Measurements from ENCODE around the gene ODF4.
"Not testable (repeated sequence)": the region's sequence is repeated elsewhere in the genome, so short reads cannot be mapped to it uniquely, and the experiment has no call there.

The ODF4 gene

GRCh38 chr17:8369944-8370343, 30.3 kb downstream of the ODF4 start:
- DNase-seq: no peak

- DNase-seq: no peak
Observed at GRCh38 chr17:8371786-8372185, 32.1 kb downstream of the ODF4 start.

GRCh38 chr17:8372422-8372821, 32.8 kb downstream of the ODF4 start:
- DNase-seq: no peak

DNA sequence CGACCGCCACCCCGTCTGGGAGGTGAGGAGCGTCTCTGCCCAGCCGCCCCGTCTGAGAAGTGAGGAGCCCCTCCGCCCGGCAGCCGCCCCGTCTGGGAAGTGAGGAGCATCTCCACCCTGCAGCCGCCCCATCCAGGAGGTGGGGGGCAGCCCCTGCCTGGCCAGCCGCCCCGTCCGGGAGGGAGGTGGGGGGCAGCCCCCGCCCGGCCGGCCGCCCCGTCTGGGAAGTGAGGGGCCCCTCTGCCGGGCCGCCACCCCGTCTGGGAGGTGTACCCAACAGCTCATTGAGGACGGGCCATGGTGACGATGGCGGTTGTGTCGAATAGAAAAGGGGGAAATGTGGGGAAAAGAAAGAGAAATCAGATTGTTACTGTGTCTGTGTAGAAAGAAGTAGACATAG, 34.2 kb downstream of the ODF4 start:
- not testable (repeated sequence) for DNase-seq

- no peak for DNase-seq
Observed at GRCh38 chr17:8375738-8376259, 36.2 kb downstream of the ODF4 start.

- peak; percentile 90 for DNase-seq
Observed at GRCh38 chr17:8376271-8377067, 36.8 kb downstream of the ODF4 start, which contains the start of gene KRABD2. TSS of gene KRABD2 (minus strand) at chr17:8376704.

DNA sequence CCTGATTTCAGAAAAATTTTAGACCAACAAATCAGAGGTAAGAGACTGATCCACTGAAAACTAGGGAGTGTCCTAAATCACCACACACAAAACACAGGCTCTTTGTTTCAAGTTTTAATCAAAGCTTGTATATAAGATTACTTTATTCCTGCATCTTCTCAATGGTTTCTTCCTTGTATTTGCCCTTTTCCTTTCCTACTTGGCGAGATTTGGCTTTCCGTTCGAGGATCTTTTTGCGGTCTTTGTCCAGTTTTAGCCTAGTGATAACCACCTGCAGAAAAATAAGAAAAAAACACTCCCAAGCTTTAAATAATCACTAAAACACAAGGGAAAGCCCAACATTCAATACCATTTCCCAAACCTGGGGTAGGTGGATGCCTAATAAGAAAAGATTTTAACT, 37.8 kb downstream of the ODF4 start:
- no peak for DNase-seq

DNA sequence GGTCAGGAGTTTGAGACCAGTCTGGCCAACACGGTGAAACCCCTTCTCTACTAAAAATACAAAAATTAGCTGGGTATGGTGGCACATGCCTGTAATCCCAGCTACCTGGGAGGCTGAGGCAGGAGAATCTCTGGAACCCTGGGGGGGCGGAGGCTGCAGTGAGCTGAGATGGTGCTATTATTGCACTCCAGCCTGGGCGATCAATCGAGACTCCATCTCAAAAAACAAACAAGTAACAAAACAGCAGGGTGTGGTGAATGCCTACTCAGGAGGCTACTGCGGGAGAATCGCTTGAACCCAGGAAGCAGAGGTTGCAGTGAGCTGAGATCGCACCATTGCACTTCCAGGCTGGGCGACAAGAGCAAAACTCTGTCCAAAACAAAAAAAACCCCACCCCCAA, 38.5 kb downstream of the ODF4 start:
- not testable (repeated sequence) for DNase-seq

- no peak for DNase-seq
Observed at GRCh38 chr17:8380049-8380448, 40.4 kb downstream of the ODF4 start.

GRCh38 chr17:8382052-8382879, 42.6 kb downstream of the ODF4 start:
- DNase-seq: no peak

DNA sequence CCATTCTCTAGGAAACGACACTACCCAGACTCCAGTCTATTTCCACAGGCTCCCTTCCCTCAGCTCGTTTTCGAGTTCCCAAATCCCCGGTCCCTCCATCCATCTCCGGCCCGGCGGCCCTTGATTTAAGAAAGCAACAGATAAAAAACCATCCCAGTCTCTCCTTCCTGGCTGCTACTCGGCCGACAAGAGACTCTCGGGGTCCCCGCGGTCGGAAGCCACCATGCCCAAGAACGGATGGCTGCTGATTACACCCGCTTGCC, 43.2 kb downstream of the ODF4 start:
- DNase-seq: no peak

DNA sequence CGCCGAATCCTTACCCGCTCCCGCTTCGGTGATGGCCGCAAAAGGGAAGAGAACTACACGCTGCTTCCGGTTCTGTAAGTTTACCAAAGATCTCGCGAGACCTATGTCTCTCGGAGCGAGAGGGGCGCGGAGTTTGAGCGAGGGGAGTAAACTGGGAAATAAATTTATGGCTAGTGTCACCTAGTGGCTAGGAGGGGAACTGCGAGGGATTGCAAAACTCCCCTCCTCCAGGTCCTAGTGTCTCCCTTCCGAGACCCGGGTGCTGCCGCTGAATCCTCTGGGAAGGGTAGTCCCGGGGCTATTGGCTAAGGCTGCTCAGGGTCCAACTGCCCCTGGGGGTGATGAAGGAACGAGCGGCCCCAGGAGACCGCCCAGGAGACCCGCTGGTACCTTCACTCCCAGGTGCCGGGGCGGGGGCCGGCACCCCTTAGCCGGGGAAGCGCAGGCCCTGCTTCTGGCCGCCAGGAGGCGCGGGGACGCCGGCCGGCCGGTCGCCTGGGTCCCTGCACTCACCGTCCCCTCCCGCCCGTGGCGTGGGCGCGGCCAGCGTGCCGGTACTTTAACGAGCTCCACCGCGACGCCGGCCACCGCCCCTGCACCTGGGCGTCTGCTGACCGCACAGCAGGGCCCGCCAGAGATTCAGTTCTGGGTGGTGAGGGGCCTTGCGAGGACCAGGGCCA, 43.6 kb downstream of the ODF4 start, which contains the start of gene RPL26:
RPL26 (minus strand) TSS at position 51 of the 680 bp plus-strand sequence. CDS start 883 bp downstream, outside the sequence.
- DNase-seq: peak; percentile 98

- no peak for DNase-seq
Observed at GRCh38 chr17:8384801-8385378, 45.2 kb downstream of the ODF4 start.

GRCh38 chr17:8386841-8387240, 47.2 kb downstream of the ODF4 start:
- DNase-seq: no peak

DNA sequence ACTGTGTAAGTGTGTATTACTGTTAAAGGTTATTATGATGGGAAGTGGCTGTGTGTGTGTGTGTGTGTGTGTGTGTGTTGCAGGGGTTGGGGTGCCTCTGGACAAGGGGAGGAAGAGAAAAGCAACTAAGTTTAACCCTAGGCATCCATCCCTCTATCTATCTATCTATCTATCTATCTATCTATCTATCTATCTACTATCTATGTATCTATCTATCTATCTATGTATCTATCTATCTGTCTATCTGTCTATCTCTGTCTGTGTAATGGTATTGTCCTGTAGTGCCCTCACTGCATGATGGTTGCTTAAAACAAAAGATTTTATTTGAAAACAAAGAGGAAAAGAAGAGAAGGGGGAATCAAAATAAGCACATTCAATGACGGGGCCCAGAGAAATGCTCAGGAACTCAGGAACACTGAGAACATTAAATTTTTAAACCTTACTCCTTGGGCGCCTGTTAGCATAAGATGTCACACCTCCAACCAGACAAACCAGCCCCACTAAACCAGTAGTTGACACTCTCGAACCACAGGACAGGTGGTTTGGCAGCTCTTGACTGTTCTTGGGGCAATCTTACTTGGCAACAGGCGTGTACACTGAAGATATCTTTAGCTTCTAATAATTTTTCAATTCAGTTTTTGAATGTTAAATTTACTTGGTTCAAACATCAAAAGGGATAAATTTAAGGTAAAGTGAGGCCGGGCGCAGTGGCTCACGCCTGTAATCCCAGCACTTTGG, 48.4 kb downstream of the ODF4 start:
- DNase-seq: peak; percentile 57

GRCh38 chr17:8391711-8392110, 52.1 kb downstream of the ODF4 start:
- no peak for DNase-seq

GRCh38 chr17:8392274-8392673, 52.6 kb downstream of the ODF4 start:
- DNase-seq: no peak

- no peak for DNase-seq
Observed at GRCh38 chr17:8392674-8393469, 53.2 kb downstream of the ODF4 start.

- DNase-seq: peak; percentile 64
Observed at GRCh38 chr17:8393470-8394231, 54.0 kb downstream of the ODF4 start.

DNA sequence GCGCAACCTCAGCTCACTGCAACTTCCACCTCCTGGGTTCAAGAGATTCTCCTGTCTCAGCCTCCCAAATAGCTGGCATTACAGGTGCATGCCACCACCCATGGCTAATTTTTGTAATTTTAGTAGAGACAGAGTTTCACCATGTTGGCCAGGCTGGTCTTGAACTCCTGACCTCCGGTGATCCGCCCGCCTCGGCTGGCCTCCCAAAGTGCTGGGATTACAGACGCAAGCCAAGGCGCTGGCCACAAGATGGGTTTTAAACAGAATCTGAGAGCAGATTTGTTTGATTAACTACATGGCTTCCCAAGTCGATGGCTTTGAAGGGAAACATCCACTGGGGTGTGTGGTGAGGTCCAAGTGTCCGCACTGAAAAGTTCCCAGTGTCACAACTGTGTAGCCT, 54.9 kb downstream of the ODF4 start:
- DNase-seq: not testable (repeated sequence)

Measured in CD4-positive, alpha-beta T cell treated with Interleukin-21 for 1 hour (primary cell).